PFSK-1 (cell line): Measurements from ENCODE around the gene CGN.
A peak's percentile ranks its signal among the peaks of the same experiment; 100 is the strongest.

ENCODE experiments used
- FOXP2 ChIP-seq: optimal IDR thresholded peaks from 2 replicates; pipeline ENCODE3; 2011; ENCODE audit warnings: borderline replicate concordance, control low read depth, inconsistent platforms; ENCODE audit not compliant: insufficient read depth; ENCODE audit errors: extremely low read length, extremely low read depth
- POLR2AphosphoS5 ChIP-seq: IDR thresholded peaks from 2 replicates; pipeline ENCODE4 v1.6.1; 2012; ENCODE audit warnings: low read depth, mild to moderate bottlenecking, control low read depth, low read length, moderate library complexity
- REST ChIP-seq, 2 experiments: IDR thresholded peaks; 2 replicates each; pipeline versions ENCODE4 v1.6.1 to v1.8.0; 2011 to 2012; ENCODE audit warnings: low read depth in 2 of 2, low read length in 2 of 2, control low read depth in 1 of 2, inconsistent platforms in 1 of 2, mild to moderate bottlenecking in 1 of 2, moderate library complexity in 1 of 2; ENCODE audit not compliant: insufficient read depth in 1 of 2
- SIN3A ChIP-seq: IDR thresholded peaks from 2 replicates; pipeline ENCODE4 v1.6.1; 2012; ENCODE audit warnings: mild to moderate bottlenecking, low read length, moderate library complexity, borderline replicate concordance; ENCODE audit not compliant: insufficient read depth
- TAF1 ChIP-seq: IDR thresholded peaks from 2 replicates; pipeline ENCODE4 v1.6.1; 2012; ENCODE audit warnings: low read length, control low read depth, borderline replicate concordance; ENCODE audit not compliant: insufficient read depth

CGN gene

GRCh38 chr1:151493042-151493441 lies 18.1 kb upstream of the CGN start:
- no peak for TF ChIP-seq REST (IDR thresholded peaks at IDR 0.05; ENCODE audit: insufficient read depth in 1 of 2, low read depth in 2 of 2, low read length in 2 of 2)
- no peak for TF ChIP-seq POLR2AphosphoS5
- TF ChIP-seq TAF1 = no peak
- TF ChIP-seq SIN3A = no peak

GRCh38 chr1:151494741-151495281 lies 16.4 kb upstream of the CGN start:
- TF ChIP-seq REST (IDR thresholded peaks at IDR 0.05; ENCODE audit: insufficient read depth in 1 of 2, low read depth in 2 of 2, low read length in 2 of 2) = peak in 1 of 2 experiments; percentile 45; a peak in 1 of 4 replicates
- TF ChIP-seq FOXP2 = peak; percentile 29
- TF ChIP-seq POLR2AphosphoS5 = 0 out of 2 replicates have a peak, but pooled peaks have one; percentile 30
- peak; percentile 76; the same call in 1 of the 2 replicates for TF ChIP-seq SIN3A
- no peak for TF ChIP-seq TAF1

- TF ChIP-seq FOXP2 (no peak), REST (IDR thresholded peaks at IDR 0.05; ENCODE audit: insufficient read depth in 1 of 2, low read depth in 2 of 2, low read length in 2 of 2) (no peak), POLR2AphosphoS5 (no peak), SIN3A (no peak), TAF1 (no peak)
Measured at GRCh38 chr1:151495316-151495715, 15.9 kb upstream of the CGN start.

- TF ChIP-seq FOXP2 (no peak), SIN3A (no peak), TAF1 (no peak), REST (IDR thresholded peaks at IDR 0.05; ENCODE audit: insufficient read depth in 1 of 2, low read depth in 2 of 2, low read length in 2 of 2) (no peak), POLR2AphosphoS5 (no peak)
Measured at GRCh38 chr1:151499365-151499764, 11.8 kb upstream of the CGN start.

GRCh38 chr1:151499930-151500329 lies 11.3 kb upstream of the CGN start:
- TF ChIP-seq SIN3A (no peak), REST (IDR thresholded peaks at IDR 0.05; ENCODE audit: insufficient read depth in 1 of 2, low read depth in 2 of 2, low read length in 2 of 2) (no peak), TAF1 (no peak), POLR2AphosphoS5 (no peak), FOXP2 (no peak)
